Suprapubic skin (tissue), 4 donors: ENCODE results near the gene STX8. TPM values are rescaled to one million over a fixed set of nuclear protein-coding genes. Genes with fewer than 3 reads are reported as not detected.

Source experiments
- DNase-seq, 2 donors: peaks; one replicate each; pipeline ENCODE4 v3.0.0-alpha.2; 2019; ENCODE audit warnings: low spot score in 2 of 2
- H3K27ac ChIP-seq: fragments of 200-600 bp; sonication (generic); one replicate; pipeline ENCODE4 v1.5.1; 2019
- H3K27me3 ChIP-seq: fragments of 200-600 bp; sonication (generic); one replicate; pipeline ENCODE4 v1.5.1; 2019
- H3K36me3 ChIP-seq: fragments of 200-600 bp; sonication (generic); one replicate; pipeline ENCODE4 v1.5.1; 2019
- H3K4me1 ChIP-seq: fragments of 200-600 bp; sonication (generic); one replicate; pipeline ENCODE4 v1.5.1; 2019
- H3K4me3 ChIP-seq: fragments of 200-600 bp; sonication (generic); one replicate; pipeline ENCODE4 v1.5.1; 2019; ENCODE audit warnings: mild to moderate bottlenecking
- H3K9me3 ChIP-seq: fragments of 200-600 bp; sonication (generic); one replicate; pipeline ENCODE4 v1.5.1; 2019
- EP300 ChIP-seq: sonication (generic); formaldehyde crosslinking; IDR thresholded peaks from one replicate; pipeline ENCODE4 v1.6.1; 2017; ENCODE audit warnings: antibody characterized with exemption
- POLR2A ChIP-seq, 2 donors: fragments of 450-650 bp; IDR thresholded peaks; one replicate each; pipeline ENCODE4 v1.6.1; 2017; ENCODE audit warnings: antibody characterized with exemption in 2 of 2, mild to moderate bottlenecking in 2 of 2, moderate library complexity in 2 of 2
- POLR2AphosphoS5 ChIP-seq, 3 donors: sonication (generic); formaldehyde crosslinking; IDR thresholded peaks; one replicate each; pipeline ENCODE4 v1.6.1; 2017; ENCODE audit warnings: antibody characterized with exemption in 3 of 3
- WGBS: methylation state at CpG from one replicate; pipeline ENCODE4 v1.1.5; 2018; 5-methylcytosine and 5-hydroxymethylcytosine counted together
- total RNA-seq, 4 donors: library from RNA; depleted of rRNA; stranded (reverse); fragments of >200 nt; gene quantifications; one replicate each; pipeline ENCODE4 v1.1.0, GENCODE V29; 2016
- TF ChIP-seq, protein P1 (sequence below), 2 donors: fragments of 200-600 bp in 1 of 2; fragments of 450-650 bp in 1 of 2; sonication (generic) in 1 of 2; IDR thresholded peaks; one replicate each; pipeline ENCODE4 v1.5.1; 2016 to 2019; ENCODE audit warnings: antibody characterized with exemption in 2 of 2, mild to moderate bottlenecking in 1 of 2, moderate library complexity in 1 of 2

The STX8 gene
- total RNA-seq, 4 donors from 2014 or later: 21.5 to 74.0 (median 38.4) TPM

DNA sequence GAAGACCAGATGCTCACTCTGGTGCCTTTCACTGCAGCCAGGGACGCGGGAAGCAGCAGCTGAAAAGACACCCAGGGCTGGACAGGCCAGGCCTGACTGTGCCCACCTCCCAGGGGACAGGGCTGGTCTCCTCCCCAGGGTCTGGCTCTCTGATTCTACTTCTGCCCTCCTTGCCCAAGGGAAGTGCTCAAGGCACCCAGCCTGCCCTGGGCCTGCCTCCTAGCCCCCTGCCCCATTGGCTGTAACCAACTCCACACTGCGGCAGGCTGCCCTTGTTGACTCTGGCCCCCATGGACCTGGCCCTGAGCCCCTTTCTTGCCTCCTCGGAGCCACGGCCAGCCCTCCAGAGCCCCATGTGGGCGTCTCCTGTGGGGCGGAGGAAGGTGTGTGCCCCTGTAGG is 341.9 kb downstream of the STX8 start:
- WGBS: 80% methylated on average over 1 of the region's 7 CpGs
- Histone ChIP-seq H3K4me1 (peaks cover 16% of the 10 kb centered on the region), H3K9me3 (no peaks in the 10 kb centered on the region), H3K27me3 (no peaks in the 10 kb centered on the region), H3K27ac (no peak overlapping the region), H3K36me3 (no peaks in the 10 kb centered on the region), H3K4me3 (no peak overlapping the region)
- TF ChIP-seq POLR2A (IDR thresholded peaks at IDR 0.05) (no peak), EP300 (no peak), POLR2AphosphoS5 (IDR thresholded peaks at IDR 0.05) (no peak)
- TF ChIP-seq, protein P1, sequence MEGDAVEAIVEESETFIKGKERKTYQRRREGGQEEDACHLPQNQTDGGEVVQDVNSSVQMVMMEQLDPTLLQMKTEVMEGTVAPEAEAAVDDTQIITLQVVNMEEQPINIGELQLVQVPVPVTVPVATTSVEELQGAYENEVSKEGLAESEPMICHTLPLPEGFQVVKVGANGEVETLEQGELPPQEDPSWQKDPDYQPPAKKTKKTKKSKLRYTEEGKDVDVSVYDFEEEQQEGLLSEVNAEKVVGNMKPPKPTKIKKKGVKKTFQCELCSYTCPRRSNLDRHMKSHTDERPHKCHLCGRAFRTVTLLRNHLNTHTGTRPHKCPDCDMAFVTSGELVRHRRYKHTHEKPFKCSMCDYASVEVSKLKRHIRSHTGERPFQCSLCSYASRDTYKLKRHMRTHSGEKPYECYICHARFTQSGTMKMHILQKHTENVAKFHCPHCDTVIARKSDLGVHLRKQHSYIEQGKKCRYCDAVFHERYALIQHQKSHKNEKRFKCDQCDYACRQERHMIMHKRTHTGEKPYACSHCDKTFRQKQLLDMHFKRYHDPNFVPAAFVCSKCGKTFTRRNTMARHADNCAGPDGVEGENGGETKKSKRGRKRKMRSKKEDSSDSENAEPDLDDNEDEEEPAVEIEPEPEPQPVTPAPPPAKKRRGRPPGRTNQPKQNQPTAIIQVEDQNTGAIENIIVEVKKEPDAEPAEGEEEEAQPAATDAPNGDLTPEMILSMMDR (IDR thresholded peaks at IDR 0.05): no peak
- DNase-seq: no peak

- TF ChIP-seq POLR2A (IDR thresholded peaks at IDR 0.05): no peak
- TF ChIP-seq, protein P1 (IDR thresholded peaks at IDR 0.05): no peak
- TF ChIP-seq POLR2AphosphoS5 (IDR thresholded peaks at IDR 0.05): no peak
- TF ChIP-seq EP300: no peak
- WGBS: 64% methylated on average over 8 of the region's 9 CpGs
- no peak for DNase-seq
- no peaks in the 10 kb centered on the region for H3K27me3 ChIP-seq
- H3K27ac ChIP-seq: no peak overlapping the region
- peaks cover 18% of the 10 kb centered on the region for H3K4me1 ChIP-seq
- no peaks in the 10 kb centered on the region for H3K36me3 ChIP-seq
- no peak overlapping the region for H3K4me3 ChIP-seq
- H3K9me3 ChIP-seq: no peaks in the 10 kb centered on the region
Measured at GRCh38 chr17:9233271-9233599, 342.4 kb downstream of the STX8 start.

DNA sequence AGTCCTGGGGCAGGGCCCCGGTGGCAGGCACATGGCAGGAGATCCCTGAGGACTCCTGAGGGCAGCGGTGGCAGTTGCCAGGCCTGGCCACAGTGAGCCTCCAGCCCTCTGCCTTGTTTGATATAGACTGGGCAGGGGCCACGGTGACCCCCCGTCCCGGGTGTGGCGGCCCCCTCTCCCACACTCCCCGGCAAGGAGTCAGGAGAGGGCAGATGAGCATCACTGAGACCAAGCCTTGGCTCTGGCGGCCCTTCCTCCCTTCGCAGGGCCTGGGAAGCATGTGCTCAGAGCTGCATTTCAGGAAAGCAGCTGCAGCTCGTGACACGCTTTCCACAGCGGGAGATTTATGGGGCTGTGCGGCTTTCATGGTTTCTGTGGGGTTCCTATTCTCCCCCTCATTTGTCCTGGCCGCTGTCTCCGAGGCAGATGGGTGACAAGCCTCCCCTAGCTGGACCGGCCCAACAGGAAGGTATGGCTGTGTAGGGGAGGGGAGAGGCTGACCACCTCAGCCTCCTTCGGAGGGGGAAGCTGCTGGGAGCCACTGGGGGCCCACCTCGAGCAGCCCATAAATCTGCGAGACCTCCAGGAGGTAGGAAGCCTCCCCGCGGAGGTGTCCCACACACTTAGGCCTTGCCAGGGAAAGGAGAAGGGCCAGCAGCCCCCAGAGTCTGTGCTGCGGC is 342.9 kb downstream of the STX8 start:
- Histone ChIP-seq H3K4me3 (no peak overlapping the region), H3K36me3 (no peaks in the 10 kb centered on the region), H3K27me3 (no peaks in the 10 kb centered on the region), H3K9me3 (no peaks in the 10 kb centered on the region), H3K27ac (no peak overlapping the region), H3K4me1 (peaks cover 23% of the 10 kb centered on the region)
- WGBS: 53% methylated on average over 13 of the region's 22 CpGs
- no peak for DNase-seq
- TF ChIP-seq POLR2A (IDR thresholded peaks at IDR 0.05) (no peak), EP300 (no peak), POLR2AphosphoS5 (IDR thresholded peaks at IDR 0.05) (no peak)
- TF ChIP-seq, protein P1 (IDR thresholded peaks at IDR 0.05): no peak

GRCh38 chr17:9232155-9232475 is 343.5 kb downstream of the STX8 start:
- H3K36me3 ChIP-seq: no peaks in the 10 kb centered on the region
- DNase-seq: no peak
- TF ChIP-seq, protein P1 (IDR thresholded peaks at IDR 0.05): no peak
- TF ChIP-seq EP300 (no peak), POLR2A (IDR thresholded peaks at IDR 0.05) (no peak), POLR2AphosphoS5 (IDR thresholded peaks at IDR 0.05) (no peak)
- no peaks in the 10 kb centered on the region for H3K9me3 ChIP-seq
- no peak overlapping the region for H3K27ac ChIP-seq
- peaks cover 23% of the 10 kb centered on the region for H3K4me1 ChIP-seq
- H3K4me3 ChIP-seq: no peak overlapping the region
- WGBS: no CpG with 5 or more reads among the region's 6 CpGs
- no peaks in the 10 kb centered on the region for H3K27me3 ChIP-seq

DNA sequence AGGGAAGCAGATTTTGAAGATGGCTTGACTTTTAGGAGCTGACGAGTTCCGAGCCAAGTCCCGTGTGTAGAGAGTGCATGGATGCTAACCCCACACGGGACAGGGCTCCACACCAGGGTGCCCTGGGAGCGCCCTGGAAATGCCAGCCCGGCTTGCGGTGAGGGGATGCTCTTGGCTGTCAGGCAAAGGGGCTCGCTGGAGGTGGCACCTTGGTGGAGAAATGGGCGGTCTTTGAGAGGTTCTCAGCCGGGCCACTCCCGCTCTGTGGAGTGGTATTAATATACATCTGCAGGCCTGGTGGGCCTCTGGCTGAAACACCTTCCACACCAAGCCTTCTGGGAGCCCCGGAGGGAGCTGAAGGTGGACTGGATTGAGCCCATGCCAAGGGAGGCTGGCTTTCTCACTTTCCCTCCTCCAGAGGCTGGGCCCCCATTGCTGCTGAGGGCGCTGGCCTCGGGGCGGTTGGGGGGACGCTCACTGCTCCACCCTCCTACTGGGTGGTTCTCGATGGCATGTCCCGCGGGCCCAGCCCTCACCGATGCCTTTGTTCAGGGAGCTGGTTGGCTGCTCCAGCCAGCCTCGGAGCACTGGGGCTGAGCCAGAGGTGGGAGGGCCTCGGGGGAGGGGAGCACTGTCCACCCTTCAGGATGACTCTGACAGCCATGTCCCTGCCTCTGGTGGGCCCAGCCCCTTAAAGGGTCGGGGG is 344.0 kb downstream of the STX8 start:
- Histone ChIP-seq H3K9me3 (no peaks in the 10 kb centered on the region), H3K36me3 (no peaks in the 10 kb centered on the region), H3K27me3 (no peaks in the 10 kb centered on the region), H3K4me3 (no peak overlapping the region), H3K27ac (no peak overlapping the region), H3K4me1 (peaks cover 23% of the 10 kb centered on the region)
- WGBS: no CpG with 5 or more reads among the region's 23 CpGs
- TF ChIP-seq, protein P1 (IDR thresholded peaks at IDR 0.05): no peak
- TF ChIP-seq POLR2AphosphoS5 (IDR thresholded peaks at IDR 0.05): no peak
- no peak for TF ChIP-seq POLR2A (IDR thresholded peaks at IDR 0.05)
- TF ChIP-seq EP300: no peak
- no peak for DNase-seq
